Neural progenitor cell (in vitro differentiated cells): ENCODE data around the gene NKAIN2.

Source experiments
- EZH2 ChIP-seq: fragments of 200-600 bp; sonication (generic); IDR thresholded peaks from 2 replicates; pipeline ENCODE4 v1.6.1; 2017; ENCODE audit warnings: antibody characterized with exemption, mild to moderate bottlenecking, moderate library complexity
- EZH2phosphoT487 ChIP-seq: fragments of 200-600 bp; sonication (generic); IDR thresholded peaks from 2 replicates; pipeline ENCODE4 v1.6.1; 2017; ENCODE audit warnings: antibody characterized with exemption
- TF ChIP-seq, protein P1 (sequence below): fragments of 200-600 bp; sonication (generic); IDR thresholded peaks from 2 replicates; pipeline ENCODE4 v1.5.1; 2017; ENCODE audit warnings: antibody characterized with exemption, mild to moderate bottlenecking

GRCh38 chr6:124741341-124741740 is 937.7 kb downstream of the NKAIN2 start:
- TF ChIP-seq EZH2 (no peak), EZH2phosphoT487 (no peak)
- TF ChIP-seq, protein P1, sequence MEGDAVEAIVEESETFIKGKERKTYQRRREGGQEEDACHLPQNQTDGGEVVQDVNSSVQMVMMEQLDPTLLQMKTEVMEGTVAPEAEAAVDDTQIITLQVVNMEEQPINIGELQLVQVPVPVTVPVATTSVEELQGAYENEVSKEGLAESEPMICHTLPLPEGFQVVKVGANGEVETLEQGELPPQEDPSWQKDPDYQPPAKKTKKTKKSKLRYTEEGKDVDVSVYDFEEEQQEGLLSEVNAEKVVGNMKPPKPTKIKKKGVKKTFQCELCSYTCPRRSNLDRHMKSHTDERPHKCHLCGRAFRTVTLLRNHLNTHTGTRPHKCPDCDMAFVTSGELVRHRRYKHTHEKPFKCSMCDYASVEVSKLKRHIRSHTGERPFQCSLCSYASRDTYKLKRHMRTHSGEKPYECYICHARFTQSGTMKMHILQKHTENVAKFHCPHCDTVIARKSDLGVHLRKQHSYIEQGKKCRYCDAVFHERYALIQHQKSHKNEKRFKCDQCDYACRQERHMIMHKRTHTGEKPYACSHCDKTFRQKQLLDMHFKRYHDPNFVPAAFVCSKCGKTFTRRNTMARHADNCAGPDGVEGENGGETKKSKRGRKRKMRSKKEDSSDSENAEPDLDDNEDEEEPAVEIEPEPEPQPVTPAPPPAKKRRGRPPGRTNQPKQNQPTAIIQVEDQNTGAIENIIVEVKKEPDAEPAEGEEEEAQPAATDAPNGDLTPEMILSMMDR, result no peak
